GM20431 (cell line): ENCODE data around the gene CDX1.
"Not testable (repeated sequence)": the region's sequence is repeated elsewhere in the genome, so short reads cannot be mapped to it uniquely, and the experiment has no call there.

Source experiments
- in situ Hi-C: fragments of 300-500 bp; cut with MseI, MboI; formaldehyde crosslinking; loops from one replicate; pipeline ENCODE4 v1.15.0; 2020; ENCODE audit warnings: low sequenced_read_pairs; ENCODE audit not compliant: unreplicated experiment

The CDX1 gene

DNA sequence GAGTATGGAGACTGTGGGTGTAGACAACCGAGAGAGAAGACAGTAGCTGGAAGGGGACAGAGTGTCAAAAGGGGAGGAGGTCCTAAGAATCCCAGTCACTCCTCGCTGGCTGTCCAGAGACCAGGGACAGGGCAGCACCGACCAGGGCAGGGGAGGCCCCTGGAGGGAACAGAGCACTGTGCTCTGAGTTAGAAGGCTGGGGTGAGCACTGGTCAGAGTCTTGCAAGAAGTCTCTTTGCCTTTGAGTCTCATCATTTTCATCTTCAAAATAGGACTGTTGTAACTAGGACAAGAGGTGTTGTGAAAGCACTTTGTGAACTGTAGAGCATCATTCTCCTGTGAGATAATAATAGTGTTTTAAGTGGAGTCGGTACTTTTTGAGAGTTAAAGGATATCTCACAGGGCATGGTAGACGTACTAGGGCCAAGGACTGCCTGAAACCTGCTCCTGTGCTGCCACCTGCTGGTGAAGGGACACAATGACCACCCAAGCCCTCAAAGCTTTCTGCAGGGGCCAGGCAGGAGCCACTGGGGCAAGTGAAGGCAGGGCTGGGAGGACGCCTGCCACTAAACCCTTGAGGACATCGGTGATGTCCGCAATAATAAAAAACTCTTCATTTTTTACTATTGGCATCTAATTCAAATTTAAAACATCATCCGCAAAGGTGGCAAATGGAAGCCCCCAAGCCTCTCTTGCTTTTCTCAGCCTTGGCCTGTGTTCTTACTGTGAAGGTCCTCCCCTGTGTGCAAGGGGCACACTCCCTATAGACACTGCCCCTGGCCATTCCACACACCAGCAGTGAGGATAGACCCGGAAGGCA lies 51.5 kb downstream of the CDX1 start:
- in situ Hi-C loops: loop anchor here (10.0 kb wide), 1 partner anchor 53 kb away; the partner anchor contains the start of gene CDX1

DNA sequence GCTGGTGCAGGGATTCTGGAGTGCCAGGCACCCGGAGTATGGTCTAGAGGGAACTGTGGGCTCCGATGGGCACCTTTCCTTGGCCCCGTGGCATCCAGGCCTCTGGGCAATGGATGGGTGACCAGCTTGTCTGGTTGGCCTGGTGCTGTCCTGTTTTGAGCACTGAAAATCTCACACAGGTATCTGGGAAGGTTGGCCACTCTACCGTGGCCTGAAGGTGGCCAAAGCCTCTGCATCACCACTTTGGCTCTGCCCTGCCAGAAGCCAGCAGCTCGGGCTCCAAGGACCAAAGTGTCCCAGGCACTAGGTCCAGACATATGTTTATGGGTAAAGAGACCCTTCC lies 52.1 kb downstream of the CDX1 start:
- in situ Hi-C loops: loop anchor here (10.0 kb wide), 1 partner anchor 54 kb away; the partner anchor contains the start of gene CDX1

DNA sequence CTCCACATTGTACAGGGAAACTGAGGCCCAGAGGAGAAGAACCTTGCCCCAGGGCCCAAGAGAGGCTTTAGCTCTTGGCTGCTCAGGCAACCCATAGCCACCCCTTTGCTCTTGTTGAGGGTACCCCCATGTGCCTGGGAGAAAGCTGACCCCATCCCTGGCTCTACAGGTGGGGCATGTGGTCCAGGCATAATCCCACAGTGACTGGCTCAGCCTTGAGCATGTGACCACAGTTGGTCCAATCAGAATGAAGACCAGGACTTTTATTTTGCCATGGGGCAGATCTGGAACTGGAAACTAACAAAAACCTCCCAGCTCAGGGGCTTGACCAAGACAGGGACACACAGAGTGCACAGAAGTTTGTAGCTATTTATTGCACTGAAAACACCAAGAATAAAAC lies 52.6 kb downstream of the CDX1 start:
- in situ Hi-C loops: loop anchor here (10.0 kb wide), 1 partner anchor 54 kb away; the partner anchor contains the start of gene CDX1

DNA sequence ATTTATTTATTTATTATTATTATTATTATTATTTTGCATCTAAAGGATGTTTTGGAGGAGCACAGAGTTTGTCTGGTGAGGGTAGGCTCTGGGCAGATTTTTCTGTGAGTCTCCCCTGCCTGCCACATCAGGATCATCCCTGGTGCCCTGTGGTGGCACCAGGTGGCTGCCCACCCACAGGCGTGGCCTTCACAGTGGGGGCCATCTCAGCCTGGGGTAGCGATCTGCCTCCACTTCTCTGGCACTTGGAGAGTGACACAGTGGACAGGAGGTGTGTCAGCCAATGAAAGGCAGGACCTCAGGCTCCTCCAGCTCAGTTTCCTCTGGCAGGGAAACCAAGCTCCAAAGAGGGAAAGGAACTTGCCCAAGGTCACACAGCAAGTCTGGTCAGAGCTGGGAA lies 53.3 kb downstream of the CDX1 start:
- in situ Hi-C loops: loop anchor here (10.0 kb wide), 1 partner anchor 55 kb away; the partner anchor contains the start of gene CDX1

DNA sequence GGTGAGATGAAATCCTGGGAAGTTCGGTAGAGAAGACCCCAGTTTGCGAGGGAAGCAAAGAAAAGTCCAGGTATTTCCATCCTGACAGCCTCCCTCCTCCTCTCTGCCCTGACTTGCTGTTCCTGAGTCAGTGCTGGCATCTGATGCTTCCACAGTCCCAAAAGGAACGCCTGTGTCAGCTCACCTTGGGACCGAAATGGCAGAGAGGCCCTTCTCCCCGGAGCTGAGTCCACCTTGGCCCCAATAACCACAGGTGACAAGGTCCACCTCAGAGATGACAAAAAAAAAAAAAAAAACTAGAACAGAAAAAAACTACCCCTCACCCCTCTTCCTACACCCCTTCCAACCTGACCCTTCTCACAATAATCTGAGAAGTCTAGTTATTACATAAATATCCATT lies 54.9 kb downstream of the CDX1 start:
- in situ Hi-C loops: no loop called here

DNA sequence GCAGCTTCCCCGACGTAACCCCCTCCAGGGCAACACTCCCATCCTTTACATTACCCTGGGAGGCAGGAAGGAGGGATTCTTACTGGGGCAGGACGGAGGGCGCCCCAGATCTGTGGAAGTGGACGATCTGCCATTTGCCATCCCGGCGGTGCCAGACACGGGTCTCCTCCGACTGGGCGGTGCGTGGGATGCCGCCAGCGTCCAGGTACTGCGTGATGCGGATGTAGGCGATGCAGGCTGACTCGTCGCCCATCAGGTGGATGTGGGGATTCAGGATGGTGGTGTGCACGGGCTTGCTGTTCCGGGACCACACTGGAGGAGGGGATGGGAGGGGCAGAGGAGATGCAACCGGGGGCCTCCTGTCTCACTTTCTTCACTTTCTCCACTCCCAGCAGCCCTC lies 56.3 kb downstream of the CDX1 start:
- in situ Hi-C loops: no loop called here

DNA sequence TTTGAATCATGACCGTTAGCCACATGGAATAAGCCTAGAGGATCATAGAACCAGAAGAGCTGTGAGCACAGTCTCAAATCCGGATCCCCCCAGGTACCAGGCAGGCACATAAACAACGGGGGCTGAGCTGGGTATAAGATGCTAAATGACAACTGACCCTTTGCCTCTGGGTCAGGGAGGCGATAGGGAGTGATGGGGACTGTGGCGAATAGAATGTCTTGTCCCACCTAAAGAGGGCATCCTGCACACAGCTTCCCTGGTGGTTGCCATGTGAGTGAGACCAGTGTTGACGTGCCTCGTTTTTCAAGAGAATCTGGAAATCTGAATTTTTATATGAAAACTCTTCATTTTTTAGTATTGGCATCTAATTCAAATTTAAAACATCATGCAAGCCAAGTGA lies 56.9 kb downstream of the CDX1 start:
- in situ Hi-C loops: no loop called here

DNA sequence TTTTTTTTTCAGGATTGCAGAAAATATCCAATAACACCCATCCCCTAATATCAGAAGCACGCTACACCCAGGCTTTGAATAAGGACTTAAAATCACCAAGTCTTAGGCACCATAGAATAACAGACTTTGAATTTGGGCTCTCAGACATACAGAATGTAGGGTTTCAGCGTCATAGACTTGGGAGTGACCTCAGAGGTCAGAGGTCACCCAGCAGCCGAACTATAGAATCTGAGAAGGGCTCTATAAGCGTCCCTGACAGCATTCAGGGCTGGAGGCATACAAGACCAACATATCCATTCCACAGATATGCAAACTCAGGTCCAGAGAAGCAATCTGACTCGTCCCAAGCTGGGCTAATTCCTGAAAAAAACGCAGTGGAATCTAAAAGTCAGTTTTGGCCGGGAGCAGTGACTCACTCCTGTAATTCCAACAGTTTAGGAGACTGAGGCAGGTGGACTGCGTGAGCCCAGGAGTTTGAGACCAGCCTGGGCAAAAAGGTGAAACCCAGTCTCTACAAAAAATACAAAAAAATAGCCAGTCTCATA lies 58.0 kb downstream of the CDX1 start:
- in situ Hi-C loops: no loop called here

DNA sequence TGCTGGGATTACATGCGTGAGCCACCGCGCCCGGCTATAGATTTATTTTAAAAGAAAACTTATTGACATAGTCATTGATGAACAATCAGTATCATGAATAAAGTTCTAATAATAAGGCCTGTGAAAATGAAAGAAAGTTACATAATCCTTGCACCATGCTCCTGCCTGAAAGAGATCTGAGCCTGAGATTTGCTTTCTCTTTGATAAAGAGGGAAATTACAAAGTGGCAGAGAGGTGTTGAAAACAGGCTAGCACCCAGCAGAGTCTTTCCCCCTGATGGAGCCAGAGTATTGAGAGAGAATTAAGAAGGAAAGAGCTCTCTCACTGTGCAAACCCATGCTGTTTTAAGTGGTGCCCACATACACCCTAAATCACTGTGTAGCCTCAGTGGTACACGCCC lies 60.5 kb downstream of the CDX1 start:
- in situ Hi-C loops: no loop called here

DNA sequence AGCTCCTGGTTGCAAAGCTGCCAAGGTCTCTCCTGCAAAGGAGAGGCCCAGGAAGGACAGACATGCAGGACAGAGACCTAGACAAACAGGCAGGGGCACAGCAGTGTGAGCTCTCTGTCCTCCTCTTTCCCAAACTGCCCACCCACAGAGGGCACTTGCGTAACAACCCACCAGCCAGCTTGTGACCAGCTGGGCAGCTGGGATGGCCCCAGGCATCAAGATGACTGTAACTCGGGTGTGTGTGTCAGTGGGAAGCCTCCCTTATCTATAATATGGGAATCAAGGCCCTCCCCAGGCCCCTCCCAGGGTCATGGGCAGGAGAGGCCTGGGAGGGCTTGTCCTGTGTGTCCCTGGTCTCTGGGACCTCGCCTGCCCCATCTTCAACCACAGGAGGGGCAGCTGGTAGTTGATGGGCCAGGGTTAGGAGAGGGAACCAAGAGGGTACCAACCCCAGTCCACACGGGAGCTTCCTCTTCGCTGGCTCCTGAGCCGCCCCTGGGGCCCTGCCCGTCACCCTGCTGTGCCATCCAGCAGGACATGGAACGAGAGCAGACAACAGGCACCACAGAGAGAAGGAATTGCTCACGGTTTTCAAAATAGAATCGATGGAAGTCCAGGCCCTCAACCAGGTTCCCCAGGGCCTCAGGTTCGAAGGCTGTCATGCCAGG lies 61.2 kb downstream of the CDX1 start:
- in situ Hi-C loops: no loop called here

DNA sequence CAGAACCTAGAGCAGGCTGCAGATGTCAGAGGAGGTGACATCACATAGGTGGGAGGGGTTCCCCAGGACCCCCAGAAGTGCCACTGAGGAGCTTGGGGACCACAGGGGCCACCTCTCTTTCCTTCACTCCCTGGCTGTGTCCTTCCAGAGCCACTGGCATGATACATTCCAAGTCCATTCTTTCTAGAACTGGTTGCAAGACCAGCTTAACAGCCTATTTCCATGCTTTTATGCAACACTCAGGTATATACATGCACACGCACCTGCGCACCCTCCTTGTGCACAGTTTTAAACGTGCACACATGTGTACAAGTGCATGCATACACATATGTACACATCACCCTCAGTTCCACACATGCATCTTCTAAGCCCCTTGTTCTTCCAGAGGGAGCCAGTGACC lies 63.0 kb downstream of the CDX1 start:
- in situ Hi-C loops: no loop called here

DNA sequence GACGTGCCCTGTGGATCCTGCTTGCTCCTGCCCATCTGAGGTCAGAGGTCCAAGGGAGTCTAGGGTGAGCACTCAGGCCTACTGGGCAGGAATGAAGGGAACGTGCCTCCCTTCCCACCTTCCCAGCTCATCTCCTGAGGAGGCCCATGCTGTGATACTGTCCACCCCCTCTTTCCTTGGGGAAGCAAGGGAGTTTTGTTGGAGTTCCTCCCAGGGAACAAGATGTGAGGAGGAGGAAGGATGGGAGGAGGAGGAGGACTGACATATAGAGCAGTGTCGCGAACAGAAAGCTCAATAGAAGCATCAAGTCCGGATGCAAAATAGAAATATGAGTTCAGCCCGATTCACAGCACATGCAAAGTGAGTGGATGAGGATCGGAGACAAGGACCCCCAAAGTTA lies 64.3 kb downstream of the CDX1 start:
- in situ Hi-C loops: no loop called here

DNA sequence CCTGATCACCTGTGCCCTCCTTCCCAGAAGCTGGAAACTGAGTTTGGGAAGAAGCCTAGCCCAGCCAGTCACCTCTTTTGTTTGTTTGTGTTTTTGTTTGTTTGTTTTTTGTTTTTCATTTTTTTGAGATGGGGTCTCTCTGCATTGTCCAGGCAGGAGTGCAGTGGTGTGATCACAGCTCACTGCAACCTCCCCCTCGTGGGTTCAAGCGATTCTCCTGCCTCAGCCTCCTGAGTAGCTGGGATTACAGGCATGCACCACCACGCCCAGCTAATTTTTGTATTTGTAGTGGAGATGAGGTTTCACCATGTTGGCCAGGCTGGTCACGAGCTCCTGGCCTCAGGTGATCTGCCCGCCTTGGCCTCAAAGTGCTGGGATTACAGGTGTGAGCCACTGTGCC lies 67.1 kb downstream of the CDX1 start:
- in situ Hi-C loops: not testable (repeated sequence)
